IPS-15b (cell line): ENCODE measurements around the gene SFT2D1.
"Not testable (repeated sequence)": the region's sequence is repeated elsewhere in the genome, so short reads cannot be mapped to it uniquely, and the experiment has no call there.

Experiments used
- H3K27me3 ChIP-seq: one replicate; pipeline ENCODE4 v1.6.1; 2013; ENCODE audit warnings: low read length; ENCODE audit not compliant: control insufficient read depth, insufficient read depth
- H3K36me3 ChIP-seq: one replicate; pipeline ENCODE4 v1.6.1; 2013; ENCODE audit warnings: low read length; ENCODE audit not compliant: control insufficient read depth, insufficient read depth
- H3K4me1 ChIP-seq: one replicate; pipeline ENCODE4 v1.6.1; 2013; ENCODE audit warnings: mild to moderate bottlenecking, low read length; ENCODE audit not compliant: control insufficient read depth, insufficient read depth
- H3K4me3 ChIP-seq: one replicate; pipeline ENCODE4 v1.5.1; 2013; ENCODE audit warnings: low read depth, low read length
- H3K9ac ChIP-seq: one replicate; pipeline ENCODE4 v1.6.1; 2013; ENCODE audit warnings: low read depth, mild to moderate bottlenecking, low read length
- H3K9me3 ChIP-seq: one replicate; pipeline ENCODE4 v1.6.1; 2013; ENCODE audit warnings: mild to moderate bottlenecking, low read length; ENCODE audit not compliant: control insufficient read depth, insufficient read depth

Gene SFT2D1

DNA sequence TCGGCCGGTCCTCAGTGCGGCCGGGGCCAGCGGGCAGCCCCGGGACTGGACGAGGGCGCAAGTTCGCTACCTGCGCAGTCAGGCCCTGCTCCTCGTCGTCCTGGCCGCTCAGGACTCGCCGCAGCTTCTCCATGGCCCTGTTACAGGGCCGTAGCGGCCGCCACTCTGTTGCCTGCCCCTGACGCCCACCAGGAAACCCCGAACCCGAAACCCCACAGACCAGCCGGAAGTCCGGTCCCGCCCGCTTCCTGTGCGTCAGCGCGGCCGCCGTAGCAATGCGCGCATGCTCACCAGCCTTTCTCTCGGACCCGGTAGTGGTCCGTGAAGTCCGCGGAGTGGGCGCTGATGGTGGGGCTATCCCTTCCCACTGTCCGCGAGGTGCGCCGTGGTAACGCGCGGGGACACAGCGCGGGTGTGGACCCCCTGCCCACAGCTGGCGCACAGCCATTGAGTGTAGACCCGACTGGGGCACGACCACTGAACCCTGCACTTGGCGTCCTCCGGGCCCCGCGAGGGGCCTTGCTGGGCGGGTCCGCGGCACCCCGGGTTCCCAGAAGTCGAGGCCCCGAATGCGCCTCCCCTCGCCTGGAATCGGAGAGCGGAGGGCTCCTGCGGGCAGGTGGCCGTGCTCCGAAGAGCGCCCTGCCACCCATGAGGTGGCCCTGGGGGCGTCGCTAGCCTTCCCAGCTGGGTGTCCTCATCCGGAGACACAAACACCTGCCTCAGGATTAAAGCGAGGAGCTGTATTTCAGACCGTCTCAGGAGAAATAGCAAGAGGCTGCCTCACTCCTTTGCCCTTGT lies at the start of gene SFT2D1:
Gene SFT2D1, minus strand, starts transcription at position 197 of the 801 bp plus-strand sequence. Its CDS starts 64 bp downstream, at position 133.
- Histone ChIP-seq H3K4me3 (peak within 1 kb of the TSS; percentile 94), H3K36me3 (no peaks in the 10 kb centered on the region), H3K27me3 (no peaks in the 10 kb centered on the region), H3K4me1 (no peaks in the 10 kb centered on the region), H3K9me3 (no peaks in the 10 kb centered on the region), H3K9ac (peak within 1 kb of the TSS; percentile 85)

DNA sequence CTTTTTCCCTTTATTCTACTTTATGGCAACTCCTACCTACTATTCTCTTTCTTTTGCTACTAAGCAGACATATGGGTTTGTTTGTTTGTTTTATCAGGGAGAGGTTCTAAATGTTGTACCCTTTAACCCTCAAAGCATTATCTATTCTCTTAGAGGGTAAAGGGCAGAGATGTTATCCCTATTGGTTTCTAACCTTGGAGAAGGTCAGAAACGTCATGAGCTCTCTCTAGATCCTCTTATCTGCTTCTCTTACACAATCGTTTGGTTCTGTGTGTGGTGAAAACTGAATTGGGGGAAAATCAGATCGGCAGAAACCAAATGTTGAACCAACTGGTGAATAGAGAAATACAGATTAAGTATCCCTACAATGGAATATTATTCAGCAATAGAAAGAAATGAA lies 46.8 kb upstream of the SFT2D1 start:
- H3K36me3 ChIP-seq, result no peaks in the 10 kb centered on the region
- no peak overlapping the region for H3K4me3 ChIP-seq
- H3K9ac ChIP-seq, result no peak overlapping the region
- peaks cover 4% of the 10 kb centered on the region for H3K27me3 ChIP-seq
- no peaks in the 10 kb centered on the region for H3K4me1 ChIP-seq
- H3K9me3 ChIP-seq, result no peaks in the 10 kb centered on the region

DNA sequence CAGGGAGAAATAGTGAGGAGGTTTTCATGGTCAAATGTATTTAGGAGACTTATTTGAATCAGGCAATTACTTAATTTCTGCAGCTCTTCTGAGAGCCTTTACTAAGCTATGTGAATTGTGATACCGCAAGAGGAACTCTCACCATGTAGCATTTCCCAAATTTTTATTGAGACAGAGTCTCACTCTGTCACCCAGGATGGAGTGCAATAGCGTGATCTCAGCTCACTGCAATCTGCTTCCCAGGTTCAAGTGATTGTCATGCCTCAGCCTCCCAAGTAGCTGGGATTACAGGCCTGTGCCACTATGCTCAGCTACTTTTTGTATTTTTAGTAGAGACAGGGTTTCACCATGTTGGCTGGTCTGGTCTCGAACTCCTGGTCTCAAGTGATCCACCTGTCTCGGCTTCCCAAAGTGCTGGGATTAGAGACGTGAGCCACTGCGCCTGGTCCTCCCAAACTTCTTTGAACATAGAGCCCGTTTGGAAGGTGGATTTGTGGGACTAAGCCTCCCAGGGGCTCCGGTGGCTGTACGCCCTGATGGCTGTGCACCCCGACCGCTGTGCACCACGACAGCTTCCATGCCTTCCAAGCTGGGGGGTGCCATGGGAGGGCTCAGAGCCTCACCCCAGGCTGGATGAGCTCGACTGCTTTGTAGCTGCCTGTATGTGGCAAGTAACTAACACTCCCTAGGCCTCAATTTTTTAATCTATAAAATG lies 46.1 kb upstream of the SFT2D1 start:
- H3K4me3 ChIP-seq, result no peak overlapping the region
- H3K36me3 ChIP-seq, result no peaks in the 10 kb centered on the region
- no peaks in the 10 kb centered on the region for H3K27me3 ChIP-seq
- H3K9ac ChIP-seq, result no peak overlapping the region
- no peaks in the 10 kb centered on the region for H3K4me1 ChIP-seq
- no peaks in the 10 kb centered on the region for H3K9me3 ChIP-seq

DNA sequence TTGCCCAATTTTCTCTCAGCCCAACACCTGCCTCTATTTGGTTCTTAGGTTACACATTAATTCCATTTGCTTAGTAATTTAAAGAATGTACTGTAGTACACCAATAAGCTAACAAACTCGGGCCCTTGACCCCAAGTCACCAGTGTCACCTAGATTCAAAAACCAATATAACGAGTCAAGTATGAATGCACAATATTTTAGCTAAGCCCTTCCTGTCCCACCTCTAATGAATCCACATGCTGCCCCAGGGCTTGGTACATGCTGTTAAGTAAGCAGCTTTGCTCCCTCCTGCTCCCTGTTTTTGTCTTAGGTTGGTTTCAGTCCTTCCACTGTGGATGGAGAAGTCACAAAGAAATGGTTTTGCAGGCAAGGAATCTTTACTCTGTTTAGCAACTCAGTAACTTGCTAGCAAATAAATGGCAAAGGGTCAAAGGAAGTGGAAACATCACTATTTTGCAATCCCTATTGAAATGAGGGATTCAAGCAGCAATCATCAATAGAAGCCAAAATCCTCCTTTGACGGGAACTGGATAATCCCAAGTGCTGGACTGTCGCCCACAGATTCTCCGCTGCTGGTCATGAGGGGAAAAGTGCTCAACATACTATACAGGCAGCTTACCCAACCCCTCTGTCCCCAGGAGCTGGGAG lies 45.4 kb upstream of the SFT2D1 start:
- H3K4me3 ChIP-seq, result no peak overlapping the region
- no peak overlapping the region for H3K9ac ChIP-seq
- H3K4me1 ChIP-seq, result no peaks in the 10 kb centered on the region
- H3K9me3 ChIP-seq, result no peaks in the 10 kb centered on the region
- H3K36me3 ChIP-seq, result no peaks in the 10 kb centered on the region
- no peaks in the 10 kb centered on the region for H3K27me3 ChIP-seq

DNA sequence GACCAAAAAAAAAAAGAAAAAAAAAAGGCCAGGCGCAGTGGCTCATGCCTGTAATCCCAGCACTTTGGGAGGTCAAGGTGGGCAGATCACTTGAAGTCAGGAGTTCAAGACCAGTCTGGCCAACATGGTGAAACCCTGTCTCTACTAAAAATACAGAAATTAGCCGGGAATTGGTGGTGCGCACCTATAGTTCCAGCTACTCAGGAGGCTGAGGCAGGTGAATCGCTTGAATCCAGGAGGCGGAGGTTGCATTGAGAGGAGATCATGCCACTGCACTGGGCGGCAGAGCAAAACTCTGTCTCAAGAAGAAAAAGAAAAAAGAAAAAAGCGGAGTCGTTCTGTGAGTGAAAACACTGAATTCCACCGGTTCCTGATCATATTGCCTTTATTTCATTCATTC lies 44.8 kb upstream of the SFT2D1 start:
- not testable (repeated sequence) for H3K9ac ChIP-seq

DNA sequence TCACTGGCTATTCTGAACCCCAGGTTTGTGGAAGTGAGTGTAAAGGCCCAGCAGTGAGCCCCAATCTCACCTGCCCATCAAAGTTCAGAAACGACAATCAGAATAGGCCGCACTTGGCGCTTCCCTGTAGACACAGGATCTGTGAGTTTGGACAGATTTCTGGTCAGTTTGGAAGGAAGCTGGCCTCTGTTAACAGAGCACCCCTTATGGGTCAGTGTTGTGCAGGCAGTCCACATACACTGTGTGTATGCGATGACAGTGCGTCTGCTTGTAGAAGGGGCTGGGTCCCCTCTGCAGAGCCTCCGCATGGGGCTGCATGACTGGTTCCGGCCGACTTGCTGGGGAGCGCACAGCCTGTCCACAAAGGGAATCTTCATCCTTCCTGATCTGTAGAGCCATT lies 43.8 kb upstream of the SFT2D1 start:
- Histone ChIP-seq H3K9ac (no peak overlapping the region), H3K4me1 (no peaks in the 10 kb centered on the region)

More for the DNA sequence above, 44.8 kb upstream of the SFT2D1 start:
- not testable (repeated sequence) for H3K4me3 ChIP-seq, H3K36me3 ChIP-seq, H3K27me3 ChIP-seq, H3K4me1 ChIP-seq, H3K9me3 ChIP-seq

DNA sequence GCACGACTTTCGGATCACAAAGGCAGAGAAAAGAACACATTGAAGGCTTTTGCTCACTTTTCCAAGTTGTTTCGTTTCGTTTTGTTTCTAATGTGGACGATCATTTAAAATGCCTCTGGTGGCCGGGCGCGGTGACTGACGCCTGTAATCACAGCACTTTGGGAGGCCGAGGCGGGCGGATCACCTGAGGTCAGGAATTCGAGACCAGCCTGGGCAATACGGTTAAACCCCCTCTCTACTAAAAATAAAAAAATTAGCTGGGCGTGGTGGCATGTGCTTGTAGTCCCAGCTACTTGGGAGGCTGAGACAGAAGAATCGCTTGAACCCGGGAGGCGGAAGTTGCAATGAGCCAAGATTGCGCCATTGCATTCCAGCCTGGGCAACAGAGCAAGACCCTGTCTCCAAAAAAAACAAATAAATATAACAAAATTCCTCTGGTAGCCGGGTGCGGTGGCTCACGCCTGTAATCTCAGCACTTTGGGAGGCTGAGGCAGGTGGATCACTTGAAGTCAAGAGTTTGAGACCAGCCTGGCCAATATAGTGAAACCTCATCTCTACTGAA lies 41.5 kb upstream of the SFT2D1 start:
- Histone ChIP-seq H3K4me3 (peak overlapping the region; percentile 85), H3K9ac (peak overlapping the region; percentile 49)
- H3K27me3 ChIP-seq, H3K36me3 ChIP-seq, H3K4me1 ChIP-seq, H3K9me3 ChIP-seq: not testable (repeated sequence)

More for the DNA sequence above, 43.8 kb upstream of the SFT2D1 start:
- Histone ChIP-seq H3K9me3 (no peaks in the 10 kb centered on the region), H3K4me3 (no peak overlapping the region), H3K36me3 (no peaks in the 10 kb centered on the region), H3K27me3 (no peaks in the 10 kb centered on the region)

DNA sequence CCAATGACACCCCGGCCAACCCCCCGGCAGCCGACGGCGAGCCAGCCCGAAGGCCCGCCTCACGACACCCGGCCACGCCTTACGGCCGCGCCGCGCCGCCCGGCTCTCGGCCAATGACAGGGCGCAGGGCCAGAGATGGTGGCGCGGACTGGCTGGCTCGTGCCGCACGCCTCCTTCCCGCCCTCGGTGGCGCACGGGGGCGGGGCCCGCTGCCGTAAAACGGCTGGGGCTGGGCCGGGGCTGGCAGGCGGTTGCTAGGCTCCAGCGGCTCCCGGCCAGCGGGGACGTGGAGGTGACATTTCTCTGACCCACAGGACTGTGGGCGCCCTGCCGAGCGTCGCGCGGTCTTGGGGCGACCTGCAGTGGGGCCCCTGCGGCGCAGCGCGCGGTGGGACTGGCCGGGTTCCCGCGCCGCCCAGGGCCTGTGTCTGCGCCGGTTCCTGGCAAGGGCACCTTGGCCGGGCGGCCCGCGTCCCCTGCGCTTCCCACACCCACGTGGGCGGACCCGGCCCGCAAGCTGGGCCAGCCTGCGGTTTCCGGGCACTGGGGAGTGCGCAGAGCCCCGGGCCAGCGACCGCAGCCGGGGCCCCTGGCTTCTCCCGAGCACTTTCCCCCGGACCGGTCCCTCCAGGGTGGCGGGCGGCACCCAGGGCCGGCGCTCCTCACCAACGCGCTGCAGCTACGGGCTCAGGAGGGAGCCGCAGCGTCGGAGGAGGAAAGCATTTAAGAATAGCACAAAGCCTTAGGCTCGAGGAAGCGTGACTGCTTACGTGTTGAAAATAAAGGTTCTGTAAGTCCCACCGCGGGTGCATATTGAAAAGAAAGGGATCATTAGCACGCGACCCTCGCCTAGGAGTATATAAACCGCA lies 40.8 kb upstream of the SFT2D1 start, which contains the start of gene MPC1:
Gene MPC1, minus strand, starts transcription at position 8 of the 869 bp plus-strand sequence. CDS start 64 bp downstream, outside the sequence.
- H3K4me3 ChIP-seq, result peak within 1 kb of the TSS; percentile 86
- peak within 1 kb of the TSS; percentile 49 for H3K9ac ChIP-seq
- no peaks in the 10 kb centered on the region for H3K36me3 ChIP-seq
- no peaks in the 10 kb centered on the region for H3K9me3 ChIP-seq
- H3K27me3 ChIP-seq, result no peaks in the 10 kb centered on the region
- H3K4me1 ChIP-seq, result no peaks in the 10 kb centered on the region

DNA sequence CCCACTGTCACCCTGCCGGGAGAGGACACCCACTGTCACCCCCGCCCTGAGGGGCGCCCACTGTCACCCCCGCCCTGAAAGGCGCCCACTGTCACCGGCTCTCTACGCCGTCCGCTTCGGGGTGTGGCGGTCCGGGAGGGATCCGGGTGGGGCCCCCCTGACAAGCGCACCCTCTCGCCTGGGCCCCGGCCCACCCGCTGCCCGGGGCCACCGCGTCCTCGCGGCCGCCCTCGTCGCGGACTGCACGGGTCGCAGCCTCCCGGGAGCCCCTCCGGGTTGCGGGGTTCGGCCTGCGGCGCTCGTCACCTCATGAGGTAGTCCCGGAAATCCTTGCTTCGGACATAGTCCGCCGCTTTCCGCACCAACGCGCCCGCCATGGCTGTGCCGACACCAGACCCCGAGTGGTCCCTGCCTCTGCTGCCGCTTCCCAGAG lies 40.2 kb upstream of the SFT2D1 start:
- Histone ChIP-seq H3K27me3 (no peaks in the 10 kb centered on the region), H3K9me3 (no peaks in the 10 kb centered on the region), H3K4me1 (no peaks in the 10 kb centered on the region), H3K4me3 (peak overlapping the region; percentile 86), H3K36me3 (no peaks in the 10 kb centered on the region), H3K9ac (no peak overlapping the region)

DNA sequence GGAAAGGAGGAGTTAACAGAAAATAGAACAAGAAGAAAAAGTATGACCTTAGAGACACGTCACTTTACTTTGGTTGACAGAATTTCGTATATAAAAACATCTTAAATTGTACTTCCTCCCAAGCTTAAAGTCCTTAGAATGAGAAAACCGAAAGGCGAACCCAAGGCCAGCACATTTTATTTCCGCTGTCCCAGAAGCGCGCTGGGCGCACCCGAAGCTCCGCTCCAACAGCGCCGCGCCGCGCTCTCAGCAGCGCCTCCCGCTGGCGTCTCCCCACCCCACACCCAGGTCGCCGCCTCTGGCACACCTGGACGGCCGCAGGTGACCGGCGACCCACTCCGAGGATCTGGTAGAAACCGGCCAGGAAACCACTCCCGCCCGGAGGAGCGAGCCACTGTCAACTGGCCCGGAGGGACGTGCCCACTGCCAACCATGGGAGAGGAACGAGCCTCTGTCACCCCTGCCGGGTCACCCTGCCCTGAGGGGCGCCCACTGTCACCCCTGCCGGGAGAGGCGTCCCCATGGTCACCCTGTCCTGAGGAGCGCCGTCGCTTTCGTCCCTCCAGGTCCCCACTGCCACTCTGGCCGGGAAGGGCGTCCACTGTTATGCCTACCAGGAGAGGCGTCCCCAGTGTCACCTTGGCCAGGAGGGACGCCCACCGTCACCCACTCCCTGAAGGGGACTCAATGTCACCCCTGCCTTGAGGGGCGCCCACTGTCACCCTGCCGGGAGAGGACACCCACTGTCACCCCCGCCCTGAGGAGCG lies 39.6 kb upstream of the SFT2D1 start:
- H3K27me3 ChIP-seq, result no peaks in the 10 kb centered on the region
- H3K4me1 ChIP-seq, result no peaks in the 10 kb centered on the region
- H3K9me3 ChIP-seq, result no peaks in the 10 kb centered on the region
- peak overlapping the region; percentile 86 for H3K4me3 ChIP-seq
- no peaks in the 10 kb centered on the region for H3K36me3 ChIP-seq
- no peak overlapping the region for H3K9ac ChIP-seq
